SJCRH30 (cell line): ENCODE measurements around the gene DLL1. TPM values are rescaled to one million over a fixed set of nuclear protein-coding genes. Genes with fewer than 3 reads are reported as not detected.

Experiments used
- DNase-seq, 2 experiments: peaks; one replicate each; pipeline ENCODE4 v3.0.0-alpha.2; 2015 to 2020
- H3K27ac ChIP-seq: fragments of 250-450 bp; sonication (Bioruptor Pico); 2 replicates; pipeline ENCODE4 v1.5.1; 2020; ENCODE audit warnings: mild to moderate bottlenecking, moderate library complexity
- H3K27me3 ChIP-seq: fragments of 250-450 bp; sonication (Bioruptor Pico); 2 replicates; pipeline ENCODE4 v1.5.1; 2020; ENCODE audit warnings: mild to moderate bottlenecking, moderate library complexity
- H3K36me3 ChIP-seq: fragments of 250-450 bp; sonication (Bioruptor Pico); 2 replicates; pipeline ENCODE4 v1.5.1; 2020; ENCODE audit warnings: mild to moderate bottlenecking, moderate library complexity
- H3K4me1 ChIP-seq: fragments of 250-450 bp; sonication (Bioruptor Pico); 2 replicates; pipeline ENCODE4 v1.5.1; 2020; ENCODE audit warnings: mild to moderate bottlenecking, moderate library complexity
- H3K4me3 ChIP-seq: fragments of 250-450 bp; sonication (Bioruptor Pico); 2 replicates; pipeline ENCODE4 v1.5.1; 2020; ENCODE audit warnings: mild to moderate bottlenecking, moderate library complexity
- H3K9me3 ChIP-seq: fragments of 250-450 bp; sonication (Bioruptor Pico); replicated peaks from 2 replicates; pipeline ENCODE4 v1.5.1; 2020; ENCODE audit warnings: mild to moderate bottlenecking, moderate library complexity
- total RNA-seq: library from RNA; depleted of rRNA; stranded (reverse); fragments of >200 nt; shearing (Covaris generic); gene quantifications from 2 replicates; pipeline ENCODE4 v1.2.3, GENCODE V29; 2014

Gene DLL1
- total RNA-seq, 1 experiment from 2014 or later: 12.6 TPM

- H3K27me3 ChIP-seq: peaks cover 35% of the 10 kb centered on the region; the same call in 1 of the 2 replicates
- H3K4me3 ChIP-seq: peak overlapping the region; percentile 83
- H3K4me1 ChIP-seq: peaks cover 24% of the 10 kb centered on the region
- H3K9me3 ChIP-seq: no peaks in the 10 kb centered on the region
- peak; percentile 76 to 77 for DNase-seq
- no peaks in the 10 kb centered on the region for H3K36me3 ChIP-seq
- no peak overlapping the region for H3K27ac ChIP-seq
Measured at GRCh38 chr6:170291271-170292110, 613 bp upstream of the DLL1 start.

GRCh38 chr6:170289951-170290295 is 955 bp downstream of the DLL1 start:
- no peaks in the 10 kb centered on the region for H3K9me3 ChIP-seq
- H3K27me3 ChIP-seq: peaks cover 33% of the 10 kb centered on the region; the same call in 1 of the 2 replicates
- H3K36me3 ChIP-seq: no peaks in the 10 kb centered on the region; the same call in 1 of the 2 replicates
- H3K4me3 ChIP-seq: peak overlapping the region; percentile 83
- peaks cover 21% of the 10 kb centered on the region for H3K4me1 ChIP-seq
- DNase-seq: no peak
- H3K27ac ChIP-seq: peak overlapping the region; percentile 31; the same call in 1 of the 2 replicates

GRCh38 chr6:170289180-170289931 is 1.5 kb downstream of the DLL1 start:
- Histone ChIP-seq H3K27me3 (peaks cover 27% of the 10 kb centered on the region; the same call in 1 of the 2 replicates), H3K4me1 (peaks cover 17% of the 10 kb centered on the region)

DNA sequence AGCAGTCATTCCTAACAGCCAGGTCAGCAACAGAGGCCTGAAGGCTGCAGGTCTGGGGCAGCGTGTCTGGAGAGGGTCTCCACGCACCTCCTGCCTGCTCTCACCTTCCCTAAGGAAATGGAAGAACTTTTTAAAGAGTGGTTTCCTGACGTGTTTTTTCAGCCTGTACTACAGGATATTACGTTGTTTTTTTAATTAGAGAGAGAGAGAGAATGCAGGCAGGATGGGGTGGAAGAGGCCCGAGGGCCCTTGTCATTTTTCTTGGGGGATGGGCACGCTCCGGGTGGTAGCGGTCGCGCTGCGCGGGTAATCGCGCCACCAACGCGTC is 2.1 kb downstream of the DLL1 start:
- H3K9me3 ChIP-seq: no peaks in the 10 kb centered on the region
- H3K4me3 ChIP-seq: no peak overlapping the region
- no peak for DNase-seq
- peaks cover 22% of the 10 kb centered on the region; the same call in 1 of the 2 replicates for H3K27me3 ChIP-seq
- H3K36me3 ChIP-seq: peaks cover 4% of the 10 kb centered on the region; the same call in 1 of the 2 replicates
- H3K4me1 ChIP-seq: peaks cover 17% of the 10 kb centered on the region
- no peak overlapping the region for H3K27ac ChIP-seq

More at GRCh38 chr6:170289180-170289931, 1.5 kb downstream of the DLL1 start:
- DNase-seq: no peak
- peaks cover 4% of the 10 kb centered on the region; the same call in 1 of the 2 replicates for H3K36me3 ChIP-seq
- H3K4me3 ChIP-seq: peak overlapping the region; percentile 83
- no peak overlapping the region for H3K27ac ChIP-seq
- H3K9me3 ChIP-seq: no peaks in the 10 kb centered on the region

- DNase-seq: no peak
- H3K36me3 ChIP-seq: peaks cover 5% of the 10 kb centered on the region; the same call in 1 of the 2 replicates
- H3K9me3 ChIP-seq: no peaks in the 10 kb centered on the region
- H3K4me3 ChIP-seq: no peak overlapping the region
- no peak overlapping the region for H3K27ac ChIP-seq
- H3K27me3 ChIP-seq: peaks cover 15% of the 10 kb centered on the region; the same call in 1 of the 2 replicates
- H3K4me1 ChIP-seq: peaks cover 17% of the 10 kb centered on the region
Measured at GRCh38 chr6:170288091-170288631, 2.7 kb downstream of the DLL1 start.

- no peaks in the 10 kb centered on the region for H3K9me3 ChIP-seq
- H3K4me3 ChIP-seq: peak overlapping the region; percentile 58; the same call in 1 of the 2 replicates
- H3K4me1 ChIP-seq: peaks cover 13% of the 10 kb centered on the region
- peak overlapping the region; percentile 91 for H3K27ac ChIP-seq
- H3K27me3 ChIP-seq: peaks cover 8% of the 10 kb centered on the region; the same call in 1 of the 2 replicates
- DNase-seq: no peak
- H3K36me3 ChIP-seq: peaks cover 12% of the 10 kb centered on the region; the same call in 1 of the 2 replicates
Measured at GRCh38 chr6:170287371-170287876, 3.5 kb downstream of the DLL1 start.

- peak overlapping the region; percentile 91 for H3K27ac ChIP-seq
- peaks cover 2% of the 10 kb centered on the region; the same call in 1 of the 2 replicates for H3K27me3 ChIP-seq
- H3K4me1 ChIP-seq: peaks cover 8% of the 10 kb centered on the region
- peaks cover 17% of the 10 kb centered on the region; the same call in 1 of the 2 replicates for H3K36me3 ChIP-seq
- H3K4me3 ChIP-seq: peak overlapping the region; percentile 58
- no peak for DNase-seq
- no peaks in the 10 kb centered on the region for H3K9me3 ChIP-seq
Measured at GRCh38 chr6:170286934-170287265, 4.0 kb downstream of the DLL1 start.

GRCh38 chr6:170286246-170286933 is 4.5 kb downstream of the DLL1 start:
- no peaks in the 10 kb centered on the region; the same call in 1 of the 2 replicates for H3K27me3 ChIP-seq
- peak overlapping the region; percentile 91 for H3K27ac ChIP-seq
- H3K36me3 ChIP-seq: peaks cover 19% of the 10 kb centered on the region; the same call in 1 of the 2 replicates
- DNase-seq: peak; percentile 97 to 98
- peaks cover 8% of the 10 kb centered on the region for H3K4me1 ChIP-seq
- H3K4me3 ChIP-seq: peak overlapping the region; percentile 58
- H3K9me3 ChIP-seq: no peaks in the 10 kb centered on the region

- Histone ChIP-seq H3K9me3 (no peaks in the 10 kb centered on the region), H3K4me3 (peak overlapping the region; percentile 58), H3K27me3 (no peaks in the 10 kb centered on the region), H3K4me1 (peaks cover 8% of the 10 kb centered on the region), H3K27ac (peak overlapping the region; percentile 91), H3K36me3 (peaks cover 19% of the 10 kb centered on the region; the same call in 1 of the 2 replicates)
- no peak for DNase-seq
Measured at GRCh38 chr6:170285482-170285881, 5.4 kb downstream of the DLL1 start.

GRCh38 chr6:170284866-170285469 is 5.9 kb downstream of the DLL1 start:
- no peak overlapping the region for H3K4me3 ChIP-seq
- DNase-seq: no peak
- H3K27ac ChIP-seq: no peak overlapping the region
- no peaks in the 10 kb centered on the region for H3K9me3 ChIP-seq
- peaks cover 19% of the 10 kb centered on the region; the same call in 1 of the 2 replicates for H3K36me3 ChIP-seq
- H3K27me3 ChIP-seq: no peaks in the 10 kb centered on the region
- H3K4me1 ChIP-seq: peaks cover 8% of the 10 kb centered on the region

GRCh38 chr6:170284126-170284773 is 6.6 kb downstream of the DLL1 start:
- H3K27me3 ChIP-seq: no peaks in the 10 kb centered on the region
- DNase-seq: no peak
- H3K36me3 ChIP-seq: peaks cover 19% of the 10 kb centered on the region; the same call in 1 of the 2 replicates
- H3K4me3 ChIP-seq: no peak overlapping the region
- peaks cover 14% of the 10 kb centered on the region for H3K4me1 ChIP-seq
- H3K27ac ChIP-seq: no peak overlapping the region
- no peaks in the 10 kb centered on the region for H3K9me3 ChIP-seq

DNA sequence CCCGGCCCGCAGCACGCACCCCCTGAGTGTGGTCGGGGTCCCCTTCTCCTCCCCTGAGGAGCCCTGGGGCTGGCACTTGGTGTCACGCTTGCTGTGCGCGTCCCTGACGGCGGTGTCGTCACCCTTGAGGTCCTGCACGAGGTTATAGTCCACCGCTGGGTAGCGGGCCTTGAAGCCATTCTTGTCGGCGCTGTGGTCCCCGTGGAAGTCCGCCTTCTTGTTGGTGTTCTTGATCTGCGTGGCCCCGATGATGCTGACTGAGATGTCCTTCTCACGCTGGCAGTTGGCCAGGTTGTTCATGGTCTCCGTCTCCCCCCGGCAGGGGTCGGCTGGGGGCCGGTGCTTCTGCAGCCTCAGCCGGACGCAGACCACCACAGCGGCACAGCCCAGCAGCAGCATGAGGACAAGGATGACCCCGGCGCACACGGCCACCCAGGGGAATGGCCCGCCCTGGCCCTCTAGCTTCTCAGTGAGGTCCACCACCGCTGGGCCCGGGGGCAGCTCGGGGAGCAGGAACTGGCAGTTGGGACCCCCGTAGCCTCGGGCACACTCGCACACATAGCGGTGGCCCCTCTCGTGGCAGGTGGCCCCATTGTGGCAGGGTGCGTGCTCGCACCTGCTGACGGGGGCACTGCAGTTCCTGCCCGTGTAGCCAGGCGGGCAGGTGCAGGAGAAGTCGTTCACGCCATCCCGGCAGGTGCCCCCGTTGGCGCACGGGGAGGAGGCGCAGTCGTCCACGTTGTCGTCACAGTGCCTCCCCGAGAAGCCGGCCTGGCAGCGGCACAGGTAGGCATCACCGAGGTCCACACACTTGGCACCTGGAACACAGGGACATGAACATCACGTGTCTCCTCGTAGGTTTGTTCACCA is 7.4 kb downstream of the DLL1 start:
- DNase-seq: no peak
- no peak overlapping the region for H3K4me3 ChIP-seq
- no peak overlapping the region for H3K27ac ChIP-seq
- H3K4me1 ChIP-seq: peaks cover 17% of the 10 kb centered on the region
- H3K27me3 ChIP-seq: no peaks in the 10 kb centered on the region
- no peaks in the 10 kb centered on the region for H3K9me3 ChIP-seq
- peaks cover 19% of the 10 kb centered on the region; the same call in 1 of the 2 replicates for H3K36me3 ChIP-seq
